IMR-90 (cell line): ENCODE measurements around the gene SDF2L1. TPM values are rescaled to one million over a fixed set of nuclear protein-coding genes. Genes with fewer than 3 reads are reported as not detected.

Experiments
- ATAC-seq: fragments of 200-7000 bp; cut with Tn5 transposase; 2 replicates; pipeline ENCODE4 v1.9.1; 2020; ENCODE audit warnings: low read depth, mild to moderate bottlenecking, moderate library complexity
- BruUV-seq: library from RNA; stranded (reverse); fragments of 400-500 nt; replicated peaks from 2 replicates; lab custom pipeline; 2021; lab: Mats Ljungman, UMichigan
- CTCF ChIA-PET: fragments of 300-600 bp; formaldehyde crosslinking; extraction: SDS; loops from one replicate; lab custom pipeline; 2021; ENCODE audit warnings: antibody characterized with exemption; lab: Yijun Ruan, JAX
- POLR2A ChIA-PET: fragments of 300-600 bp; sonication (Branson Sonifier 250); formaldehyde crosslinking; loops from one replicate; lab custom pipeline; 2022; ENCODE audit warnings: antibody characterized with exemption; ENCODE audit not compliant: unreplicated experiment; lab: Charles Lee
- DNase-seq: peaks from one replicate; pipeline ENCODE4 v3.0.0; 2013
- H2AFZ ChIP-seq: replicated peaks from 2 replicates; pipeline ENCODE3; 2013; ENCODE audit warnings: low read length, mild to moderate bottlenecking; ENCODE audit not compliant: poor library complexity
- H2AK5ac ChIP-seq: 2 replicates; pipeline ENCODE4 v1.6.1; 2013; ENCODE audit warnings: low read depth, low read length, inconsistent platforms
- H2AK9ac ChIP-seq: replicated peaks from 2 replicates; pipeline ENCODE3; 2013; ENCODE audit warnings: mild to moderate bottlenecking, low read depth, low read length, moderate library complexity; ENCODE audit not compliant: poor library complexity
- H2BK120ac ChIP-seq: 2 replicates; pipeline ENCODE4 v1.6.1; 2013; ENCODE audit warnings: low read depth, low read length, inconsistent platforms
- H2BK15ac ChIP-seq: 3 replicates; pipeline ENCODE4 v1.6.1; 2013; ENCODE audit warnings: low read depth, low read length, inconsistent platforms
- H2BK20ac ChIP-seq: 2 replicates; pipeline ENCODE4 v1.6.1; 2013; ENCODE audit warnings: low read depth, mild to moderate bottlenecking, inconsistent platforms, low read length, moderate library complexity
- H2BK5ac ChIP-seq: 2 replicates; pipeline ENCODE4 v1.6.1; 2013; ENCODE audit warnings: mild to moderate bottlenecking, low read depth, low read length, inconsistent platforms; ENCODE audit not compliant: poor library complexity, severe bottlenecking
- H3K14ac ChIP-seq: replicated peaks from 2 replicates; pipeline ENCODE4 v1.6.1; 2013; ENCODE audit warnings: low read depth, low read length, inconsistent platforms
- H3K18ac ChIP-seq: 2 replicates; pipeline ENCODE4 v1.6.1; 2013; ENCODE audit warnings: low read depth, low read length, control low read depth
- H3K23ac ChIP-seq: 2 replicates; pipeline ENCODE4 v1.6.1; 2013; ENCODE audit warnings: low read depth, low read length, inconsistent platforms
- H3K27ac ChIP-seq: 2 replicates; pipeline ENCODE4 v1.5.1; 2013; ENCODE audit warnings: mild to moderate bottlenecking, control low read depth, low read length; ENCODE audit not compliant: insufficient read depth
- H3K27me3 ChIP-seq: 2 replicates; pipeline ENCODE4 v1.6.1; 2013; ENCODE audit warnings: low read length; ENCODE audit not compliant: control insufficient read depth, insufficient read depth
- H3K36me3 ChIP-seq: 2 replicates; pipeline ENCODE4 v1.6.1; 2013; ENCODE audit warnings: low read length, mixed read lengths; ENCODE audit not compliant: control insufficient read depth, insufficient read depth
- H3K4ac ChIP-seq: 2 replicates; pipeline ENCODE4 v1.6.1; 2013; ENCODE audit warnings: low read depth, low read length, inconsistent platforms
- H3K4me1 ChIP-seq: 2 replicates; pipeline ENCODE4 v1.6.1; 2013; ENCODE audit warnings: low read length, mixed read lengths; ENCODE audit not compliant: control insufficient read depth, insufficient read depth
- H3K4me2 ChIP-seq: 2 replicates; pipeline ENCODE4 v1.6.1; 2013; ENCODE audit warnings: low read depth, mild to moderate bottlenecking, control low read depth, low read length, moderate library complexity
- H3K4me3 ChIP-seq: 2 replicates; pipeline ENCODE4 v1.5.1; 2013; ENCODE audit warnings: low read depth, mild to moderate bottlenecking, control low read depth, low read length, moderate library complexity; ENCODE audit not compliant: insufficient read depth
- H3K56ac ChIP-seq: 2 replicates; pipeline ENCODE4 v1.6.1; 2013; ENCODE audit warnings: low read length, inconsistent platforms; ENCODE audit not compliant: insufficient read depth; ENCODE audit errors: extremely low read depth
- H3K79me1 ChIP-seq, 2 experiments: 2 replicates each; pipeline ENCODE4 v1.6.1; 2013; ENCODE audit warnings: low read length in 2 of 2, inconsistent platforms in 1 of 2, low read depth in 1 of 2
- H3K9ac ChIP-seq: 2 replicates; pipeline ENCODE4 v1.6.1; 2013; ENCODE audit warnings: low read depth, low read length, control low read depth
- H3K9me1 ChIP-seq: 2 replicates; pipeline ENCODE4 v1.6.1; 2013; ENCODE audit warnings: low read length, inconsistent platforms; ENCODE audit not compliant: insufficient read depth
- H3K9me3 ChIP-seq: 2 replicates; pipeline ENCODE4 v1.6.1; 2013; ENCODE audit warnings: low read length; ENCODE audit not compliant: control insufficient read depth, insufficient read depth
- H4K20me1 ChIP-seq: 2 replicates; pipeline ENCODE4 v1.6.1; 2013; ENCODE audit warnings: low read length, inconsistent platforms; ENCODE audit not compliant: insufficient read depth
- H4K5ac ChIP-seq: 2 replicates; pipeline ENCODE4 v1.6.1; 2013; ENCODE audit warnings: mild to moderate bottlenecking, low read depth, low read length, control low read depth
- H4K8ac ChIP-seq, 2 experiments: 2 replicates each; pipeline ENCODE4 v1.6.1; 2013; ENCODE audit warnings: low read depth in 2 of 2, low read length in 2 of 2, control low read depth in 1 of 2, inconsistent platforms in 1 of 2
- H4K91ac ChIP-seq: 2 replicates; pipeline ENCODE4 v1.6.1; 2013; ENCODE audit warnings: low read depth, low read length, inconsistent platforms; ENCODE audit not compliant: insufficient read depth
- BHLHE40 ChIP-seq: fragments of 150-350 bp; IDR thresholded peaks from 2 replicates; pipeline ENCODE4 v1.6.1; 2016; ENCODE audit warnings: mild to moderate bottlenecking, low read depth, low read length
- CEBPB ChIP-seq: IDR thresholded peaks from 2 replicates; pipeline ENCODE4 v1.6.1; 2012; ENCODE audit warnings: low read depth, low read length, improper control_type of control experiment
- CHD1 ChIP-seq: IDR thresholded peaks from 2 replicates; pipeline ENCODE4 v1.6.1; 2012; ENCODE audit warnings: low read depth, low read length, improper control_type of control experiment
- CTCF ChIP-seq: conservative IDR thresholded peaks from 2 replicates; pipeline ENCODE4 v1.5.1; 2012; ENCODE audit warnings: mild to moderate bottlenecking, low read depth, low read length, improper control_type of control experiment
- ELK1 ChIP-seq: fragments of 150-350 bp; IDR thresholded peaks from 2 replicates; pipeline ENCODE4 v1.6.1; 2016; ENCODE audit warnings: low read depth, mild to moderate bottlenecking, low read length, moderate library complexity, borderline replicate concordance
- FOS ChIP-seq: fragments of 150-350 bp; IDR thresholded peaks from 2 replicates; pipeline ENCODE4 v1.6.1; 2016; ENCODE audit warnings: low read depth, low read length
- MAFK ChIP-seq: IDR thresholded peaks from 2 replicates; pipeline ENCODE4 v1.6.1; 2012; ENCODE audit warnings: low read depth, low read length, improper control_type of control experiment
- MAZ ChIP-seq: IDR thresholded peaks from 2 replicates; pipeline ENCODE4 v1.6.1; 2012; ENCODE audit warnings: low read depth, mild to moderate bottlenecking, low read length, improper control_type of control experiment, moderate library complexity, borderline replicate concordance
- MXI1 ChIP-seq: IDR thresholded peaks from 2 replicates; pipeline ENCODE4 v1.6.1; 2012; ENCODE audit warnings: low read depth, mild to moderate bottlenecking, low read length, moderate library complexity, borderline replicate concordance
- NFE2L2 ChIP-seq: fragments of 150-350 bp; IDR thresholded peaks from 2 replicates; pipeline ENCODE4 v1.6.1; 2016; ENCODE audit warnings: low read depth, mild to moderate bottlenecking, low read length
- POLR2A ChIP-seq: IDR thresholded peaks from 2 replicates; pipeline ENCODE4 v1.6.1; 2012; ENCODE audit warnings: mild to moderate bottlenecking, low read depth, low read length
- RAD21 ChIP-seq: IDR thresholded peaks from 2 replicates; pipeline ENCODE4 v1.6.1; 2012; ENCODE audit warnings: low read length, improper control_type of control experiment
- RCOR1 ChIP-seq: IDR thresholded peaks from 2 replicates; pipeline ENCODE4 v1.6.1; 2012; ENCODE audit warnings: mild to moderate bottlenecking, low read length, improper control_type of control experiment; ENCODE audit not compliant: insufficient replicate concordance
- RFX5 ChIP-seq: IDR thresholded peaks from 2 replicates; pipeline ENCODE4 v1.8.0; 2012; ENCODE audit warnings: low read depth, mild to moderate bottlenecking, low read length, moderate library complexity
- SMC3 ChIP-seq: fragments of 150-350 bp; IDR thresholded peaks from 2 replicates; pipeline ENCODE4 v1.6.1; 2016; ENCODE audit warnings: low read depth, mild to moderate bottlenecking, antibody characterized with exemption, low read length, moderate library complexity
- USF2 ChIP-seq: fragments of 150-350 bp; IDR thresholded peaks from 2 replicates; pipeline ENCODE4 v1.6.1; 2017; ENCODE audit warnings: mild to moderate bottlenecking, antibody characterized with exemption, low read length, low read depth
- WGBS, 2 experiments: methylation state at CpG; one replicate each; pipeline versions ENCODE4 v1.1.5 to v1.1.7; 2013; ENCODE audit warnings: missing lambda C conversion rate in 2 of 2; ENCODE audit not compliant: insufficient read length in 1 of 2; ENCODE audit errors: extremely low coverage in 2 of 2; 5-methylcytosine and 5-hydroxymethylcytosine counted together
- dilution Hi-C: fragments of 300-500 bp; cut with HindIII; formaldehyde crosslinking; loops from one replicate; pipeline ENCODE4 v1.14.3; 2018; ENCODE audit warnings: low sequenced_read_pairs; ENCODE audit not compliant: unreplicated experiment
- in situ Hi-C: fragments of 300-500 bp; cut with MboI; formaldehyde crosslinking; loops from 3 replicates; pipeline ENCODE4 v1.14.3; 2019; ENCODE audit warnings: low sequenced_read_pairs, inconsistent platforms, mixed read lengths
- intact Hi-C: fragments of 100-400 bp; cut with micrococcal nuclease; formaldehyde crosslinking; loops from 2 replicates; pipeline ENCODE4 v1.10.0; 2022
- polyA plus RNA-seq, 3 experiments: library from polyadenylated mRNA; depleted of rRNA; stranded (reverse); fragments of >200 nt; gene quantifications; 2 replicates each; pipeline ENCODE4 v1.2.3, GENCODE V29; 2012; ENCODE audit warnings: low replicate concordance in 1 of 3
- total RNA-seq: library from RNA; depleted of rRNA; stranded (reverse); fragments of >200 nt; gene quantifications from 2 replicates; pipeline ENCODE4 v1.2.3, GENCODE V29; 2012

SDF2L1 gene
- total and polyA plus RNA-seq, 2 of the 4 experiments (the other 2 are of a cell fraction): 18.8 to 51.1 TPM

- Histone ChIP-seq H2BK120ac (no peak overlapping the region), H2AK5ac (no peak overlapping the region), H4K8ac (no peak overlapping the region), H2AK9ac (no peak overlapping the region), H3K9me1 (peaks cover 30% of the 10 kb centered on the region), H3K23ac (no peak overlapping the region), H2BK15ac (no peak overlapping the region), H3K9ac (no peak overlapping the region), H3K9me3 (no peaks in the 10 kb centered on the region), H3K18ac (no peak overlapping the region), H4K5ac (no peak overlapping the region), H3K27me3 (no peaks in the 10 kb centered on the region), H3K14ac (no peak overlapping the region; the same call in 1 of the 2 replicates), H3K56ac (no peak overlapping the region), H2AFZ (peak overlapping the region; percentile 5), H4K91ac (no peak overlapping the region), H2BK20ac (no peak overlapping the region), H4K20me1 (peaks cover 90% of the 10 kb centered on the region), H3K27ac (no peak overlapping the region), H3K4me3 (no peak overlapping the region), H3K4me2 (no peak overlapping the region), H3K36me3 (peaks cover 12% of the 10 kb centered on the region), H3K4me1 (peaks cover 6% of the 10 kb centered on the region; the same call in 1 of the 2 replicates), H2BK5ac (peak overlapping the region; percentile 15), H3K4ac (no peak overlapping the region), H3K79me1 (peaks cover 33 to 83% of the 10 kb centered on the region in 2 experiments)
- dilution Hi-C loops (no loop called here), in situ Hi-C loops (no loop called here), intact Hi-C loops (no loop called here)
- no peak for ATAC-seq
- 100% methylated on average over 1 of the region's 8 CpGs; no CpG with 5 or more reads in 1 of the 2 experiments for WGBS, 2 experiments
- ChIA-PET POLR2A (no interaction called here), CTCF (interaction anchor here (1.1 kb wide), 1 partner anchor 18 kb away, joined by 4 read pairs; no protein-coding TSS in a partner anchor)
- no TSS peak for BruUV-seq
- DNase-seq: no peak
- no peak for TF ChIP-seq MXI1
- TF ChIP-seq FOS: no peak
- no peak for TF ChIP-seq RCOR1
- no peak for TF ChIP-seq POLR2A
- TF ChIP-seq CEBPB: no peak
- TF ChIP-seq CTCF: no peak
- no peak for TF ChIP-seq USF2
- no peak for TF ChIP-seq BHLHE40
- TF ChIP-seq CHD1: no peak
- TF ChIP-seq SMC3: no peak
- TF ChIP-seq ELK1: no peak
- no peak for TF ChIP-seq MAZ
- no peak for TF ChIP-seq NFE2L2
- no peak for TF ChIP-seq RAD21
- TF ChIP-seq RFX5: no peak
- TF ChIP-seq MAFK: no peak
Measured at GRCh38 chr22:21606775-21607174, 35.3 kb upstream of the SDF2L1 start.
